GM19193 (cell line): Measurements from ENCODE around the gene IQUB.

Source experiments
- POLR2A ChIP-seq: IDR thresholded peaks from 4 replicates; pipeline ENCODE4 v1.6.1; 2011; ENCODE audit not compliant: insufficient read depth, insufficient read length; ENCODE audit errors: extremely low read depth

Gene IQUB

GRCh38 chr7:123557398-123558288 lies 23.2 kb upstream of the IQUB start, which contains the start of gene NDUFA5:
Gene NDUFA5, minus strand, starts transcription at chr7:123557818. Its CDS starts 23 bp downstream, at chr7:123557795.
- peak; percentile 81 for TF ChIP-seq POLR2A

GRCh38 chr7:123557016-123557397 lies 22.6 kb upstream of the IQUB start:
- TF ChIP-seq POLR2A = no peak

GRCh38 chr7:123555484-123555883 lies 21.1 kb upstream of the IQUB start:
- no peak for TF ChIP-seq POLR2A

- TF ChIP-seq POLR2A = no peak
These were observed 18.8 kb upstream of the IQUB start for GRCh38 chr7:123553159-123553558.

- no peak for TF ChIP-seq POLR2A
These were observed 18.2 kb upstream of the IQUB start for GRCh38 chr7:123552641-123553040.

GRCh38 chr7:123548406-123548805 lies 14.0 kb upstream of the IQUB start:
- TF ChIP-seq POLR2A = no peak

GRCh38 chr7:123539871-123540270 lies 5.5 kb upstream of the IQUB start:
- no peak for TF ChIP-seq POLR2A

GRCh38 chr7:123538897-123539296 lies 4.5 kb upstream of the IQUB start:
- no peak for TF ChIP-seq POLR2A

- no peak for TF ChIP-seq POLR2A
These were observed 3.9 kb upstream of the IQUB start for GRCh38 chr7:123538189-123538714.

- no peak for TF ChIP-seq POLR2A
These were observed 2.7 kb upstream of the IQUB start for GRCh38 chr7:123537026-123537642.

GRCh38 chr7:123535517-123535916 lies 1.1 kb upstream of the IQUB start:
- TF ChIP-seq POLR2A = no peak

GRCh38 chr7:123533929-123534382 lies 439 bp downstream of the IQUB start:
- TF ChIP-seq POLR2A = no peak

GRCh38 chr7:123533553-123533917 lies 860 bp downstream of the IQUB start:
- no peak for TF ChIP-seq POLR2A

- no peak for TF ChIP-seq POLR2A
These were observed 6.1 kb downstream of the IQUB start for GRCh38 chr7:123528265-123528664.

GRCh38 chr7:123522066-123522465 lies 12.3 kb downstream of the IQUB start:
- TF ChIP-seq POLR2A = no peak

- no peak for TF ChIP-seq POLR2A
These were observed 29.2 kb downstream of the IQUB start for GRCh38 chr7:123505221-123505620.
